H1 (cell line): ENCODE data around the gene TRPV6. TPM values are rescaled to one million over a fixed set of nuclear protein-coding genes. Genes with fewer than 3 reads are reported as not detected.

Source experiments
- ATF2 ChIP-seq: IDR thresholded peaks from 2 replicates; pipeline ENCODE4 v1.6.1; 2012; ENCODE audit warnings: low read length, inconsistent platforms
- BACH1 ChIP-seq: IDR thresholded peaks from 2 replicates; pipeline ENCODE4 v1.6.1; 2012; ENCODE audit warnings: low read length, improper control_type of control experiment
- BCL11A ChIP-seq, 2 experiments: IDR thresholded peaks; one replicate each; pipeline ENCODE4 v1.6.1; 2011; ENCODE audit warnings: low read depth in 2 of 2, low read length in 2 of 2, mild to moderate bottlenecking in 2 of 2
- CBX5 ChIP-seq: fragments of 300-800, 300-1000 bp; sonication (generic); IDR thresholded peaks from 2 replicates; pipeline ENCODE4 v1.7.1; 2016; ENCODE audit warnings: antibody characterized with exemption, low read length, low read depth
- CREB1 ChIP-seq: IDR thresholded peaks from 2 replicates; pipeline ENCODE4 v1.6.1; 2012; ENCODE audit warnings: inconsistent platforms
- EZH2 ChIP-seq: fragments of 200-600 bp; sonication (generic); IDR thresholded peaks from 2 replicates; pipeline ENCODE4 v1.7.1; 2012; ENCODE audit warnings: low read depth, mild to moderate bottlenecking, moderate library complexity, low read length, inconsistent platforms; ENCODE audit not compliant: severe bottlenecking
- FOSL1 ChIP-seq: IDR thresholded peaks from 2 replicates; pipeline ENCODE4 v1.6.1; 2011; ENCODE audit warnings: mild to moderate bottlenecking, low read depth, low read length, moderate library complexity; ENCODE audit not compliant: insufficient read depth
- GABPA ChIP-seq: IDR thresholded peaks from 2 replicates; pipeline ENCODE4 v1.6.1; 2011; ENCODE audit warnings: mild to moderate bottlenecking, low read length, moderate library complexity, borderline replicate concordance; ENCODE audit not compliant: insufficient read depth
- HDAC2 ChIP-seq, 2 experiments: fragments of 300-600 bp in 1 of 2; sonication (generic) in 1 of 2; IDR thresholded peaks; 2 replicates each; pipeline ENCODE4 v1.6.1; 2011 to 2012; ENCODE audit warnings: low read depth in 2 of 2, low read length in 2 of 2, mild to moderate bottlenecking in 2 of 2, moderate library complexity in 2 of 2, borderline replicate concordance in 1 of 2, inconsistent platforms in 1 of 2
- HDAC6 ChIP-seq: IDR thresholded peaks from one replicate; pipeline ENCODE4 v1.7.1; 2012; ENCODE audit warnings: low read depth, mild to moderate bottlenecking, inconsistent platforms, low read length, moderate library complexity
- MAFK ChIP-seq: IDR thresholded peaks from 2 replicates; pipeline ENCODE4 v1.6.1; 2012; ENCODE audit warnings: low read depth, mild to moderate bottlenecking, improper control_type of control experiment, low read length
- NANOG ChIP-seq: IDR thresholded peaks from 2 replicates; pipeline ENCODE4 v1.6.1; 2011; ENCODE audit warnings: low read length, low read depth, mild to moderate bottlenecking, inconsistent platforms; ENCODE audit not compliant: insufficient read depth, poor library complexity, severe bottlenecking
- NRF1 ChIP-seq: IDR thresholded peaks from 2 replicates; pipeline ENCODE4 v1.6.1; 2011; ENCODE audit warnings: mild to moderate bottlenecking, low read depth, low read length, improper control_type of control experiment
- PHF8 ChIP-seq: fragments of 200-600 bp; sonication (generic); conservative IDR thresholded peaks from 2 replicates; pipeline ENCODE4 v1.7.1; 2012; ENCODE audit warnings: low read depth, mild to moderate bottlenecking, inconsistent platforms, low read length, moderate library complexity
- POLR2A ChIP-seq, 2 experiments: IDR thresholded peaks; 1 replicate in 1 of 2; 2 replicates in 1 of 2; pipeline ENCODE4 v1.6.1; 2011; ENCODE audit warnings: low read depth in 2 of 2, low read length in 2 of 2, mild to moderate bottlenecking in 2 of 2; ENCODE audit errors: control extremely low read depth in 1 of 2
- POU5F1 ChIP-seq: IDR thresholded peaks from 2 replicates; pipeline ENCODE4 v1.6.1; 2011; ENCODE audit warnings: low read depth, mild to moderate bottlenecking, low read length, moderate library complexity
- RBBP5 ChIP-seq: IDR thresholded peaks from 2 replicates; pipeline ENCODE4 v1.7.1; 2012; ENCODE audit warnings: low read depth, mild to moderate bottlenecking, inconsistent platforms, low read length, moderate library complexity, borderline replicate concordance
- RXRA ChIP-seq: IDR thresholded peaks from 2 replicates; pipeline ENCODE4 v1.6.1; 2011; ENCODE audit warnings: low read depth, mild to moderate bottlenecking, low read length, moderate library complexity; ENCODE audit not compliant: insufficient read depth
- SIX5 ChIP-seq: IDR thresholded peaks from 2 replicates; pipeline ENCODE4 v1.6.1; 2011; ENCODE audit warnings: mild to moderate bottlenecking, low read depth, low read length
- SP2 ChIP-seq: IDR thresholded peaks from 2 replicates; pipeline ENCODE4 v1.6.1; 2012; ENCODE audit warnings: mild to moderate bottlenecking, low read length, inconsistent platforms
- TAF1 ChIP-seq: IDR thresholded peaks from 2 replicates; pipeline ENCODE4 v1.6.1; 2011; ENCODE audit warnings: mild to moderate bottlenecking, low read depth, low read length
- TEAD4 ChIP-seq: IDR thresholded peaks from 2 replicates; pipeline ENCODE4 v1.6.1; 2012; ENCODE audit warnings: low read depth, low read length, inconsistent platforms, mixed read lengths
- ZNF274 ChIP-seq: IDR thresholded peaks from 2 replicates; pipeline ENCODE4 v1.7.0; 2012; ENCODE audit warnings: low read length, borderline replicate concordance; ENCODE audit errors: extremely low read depth
- polyA plus RNA-seq, 7 experiments: library from polyadenylated mRNA; depleted of rRNA in 3 of 7; stranded (reverse) in 5 of 7; unstranded in 2 of 7; fragments of >200 nt in 5 of 7; fragments of 200-250 nt in 2 of 7; gene quantifications; 1 replicate in 5 of 7; 2 replicates in 1 of 7; 4 replicates in 1 of 7; pipeline versions ENCODE4 v1.2.1 to v1.2.3, GENCODE V29; 2011 to 2013; ENCODE audit warnings: missing spikeins in 2 of 7, mixed read lengths in 2 of 7
- total RNA-seq: library from RNA; stranded (reverse); fragmentation: NEBNext Ultra II Directional; extraction: Animal tissue kit (Norgen Biotek cat#: 25700); gene quantifications from 2 replicates; pipeline ENCODE4 v1.2.1, GENCODE V29; 2021

The TRPV6 gene
- total and polyA plus RNA-seq, 2 of the 8 experiments (the other 6 are each of a cell fraction or from before 2014, with no cell fraction given): 0.52 to 1.1 TPM

GRCh38 chr7:142854372-142855113 is 31.0 kb downstream of the TRPV6 start, which contains the start of gene EPHB6 (continued):
- TF ChIP-seq CBX5 (no peak), CREB1 (no peak), NRF1 (no peak), POU5F1 (no peak), POLR2A (IDR thresholded peaks at IDR 0.05; ENCODE audit: control extremely low read depth in 1 of 2, low read depth in 2 of 2, low read length in 2 of 2) (no peak), BCL11A (IDR thresholded peaks at IDR 0.05; ENCODE audit: low read depth in 2 of 2, low read length in 2 of 2) (no peak), MAFK (no peak), RXRA (no peak), SIX5 (no peak), RBBP5 (peak; percentile 20; the same call in 1 of the 2 replicates), FOSL1 (no peak), TAF1 (no peak), EZH2 (no peak), SP2 (no peak), ATF2 (no peak), HDAC2 (IDR thresholded peaks at IDR 0.05; ENCODE audit: borderline replicate concordance in 1 of 2, low read depth in 2 of 2, low read length in 2 of 2) (peak in 1 of 2 experiments; percentile 36; a peak in 1 of 4 replicates), NANOG (no peak), ZNF274 (no peak), TEAD4 (no peak), PHF8 (peak; percentile 43), BACH1 (no peak), GABPA (no peak), HDAC6 (no peak)
